IgD-negative memory B cell (primary cell): ENCODE results near the gene AATF. TPM values are rescaled to one million over a fixed set of nuclear protein-coding genes. Genes with fewer than 3 reads are reported as not detected.
A peak's percentile ranks its signal among the peaks of the same experiment; 100 is the strongest.

Experiments
- H3K27ac Mint-ChIP-seq, 3 donors: one replicate each; pipeline ENCODE4 v1.8.0; 2020 to 2022; ENCODE audit warnings: mild to moderate bottlenecking in 3 of 3, mixed read lengths in 3 of 3, moderate library complexity in 1 of 3
- H3K27me3 Mint-ChIP-seq: one replicate; pipeline ENCODE4 v1.8.0; 2021; ENCODE audit warnings: mixed read lengths
- H3K36me3 Mint-ChIP-seq: one replicate; pipeline ENCODE4 v1.8.0; 2020; ENCODE audit warnings: mild to moderate bottlenecking, mixed read lengths
- H3K4me1 Mint-ChIP-seq, 3 donors: one replicate each; pipeline ENCODE4 v1.8.0; 2020 to 2022; ENCODE audit warnings: mixed read lengths in 3 of 3, mild to moderate bottlenecking in 1 of 3
- H3K4me3 Mint-ChIP-seq, 4 donors: one replicate each; pipeline ENCODE4 v1.8.0; 2020 to 2022; ENCODE audit warnings: mild to moderate bottlenecking in 4 of 4, mixed read lengths in 4 of 4, moderate library complexity in 3 of 4
- H3K9me3 Mint-ChIP-seq, 3 donors: one replicate each; pipeline ENCODE4 v1.8.0; 2020 to 2021; ENCODE audit warnings: mixed read lengths in 3 of 3, mild to moderate bottlenecking in 1 of 3
- polyA plus RNA-seq: library from polyadenylated mRNA; unstranded; fragments of 300-500 nt; fragmentation: Illumina TruSeq; gene quantifications from one replicate; pipeline ENCODE4 v1.2.3, GENCODE V29; 2021

AATF gene
- polyA plus RNA-seq, 1 donor from 2014 or later: 98.0 TPM

GRCh38 chr17:36972905-36973304 lies 24.2 kb downstream of the AATF start:
- Mint-ChIP-seq H3K27me3 (no peaks in the 10 kb centered on the region), H3K9me3 (no peaks in the 10 kb centered on the region), H3K36me3 (peaks cover 5% of the 10 kb centered on the region), H3K4me1 (peaks cover 12 to 30% (median 26%) of the 10 kb centered on the region in 3 donors), H3K27ac (no peak overlapping the region), H3K4me3 (no peak overlapping the region)

DNA sequence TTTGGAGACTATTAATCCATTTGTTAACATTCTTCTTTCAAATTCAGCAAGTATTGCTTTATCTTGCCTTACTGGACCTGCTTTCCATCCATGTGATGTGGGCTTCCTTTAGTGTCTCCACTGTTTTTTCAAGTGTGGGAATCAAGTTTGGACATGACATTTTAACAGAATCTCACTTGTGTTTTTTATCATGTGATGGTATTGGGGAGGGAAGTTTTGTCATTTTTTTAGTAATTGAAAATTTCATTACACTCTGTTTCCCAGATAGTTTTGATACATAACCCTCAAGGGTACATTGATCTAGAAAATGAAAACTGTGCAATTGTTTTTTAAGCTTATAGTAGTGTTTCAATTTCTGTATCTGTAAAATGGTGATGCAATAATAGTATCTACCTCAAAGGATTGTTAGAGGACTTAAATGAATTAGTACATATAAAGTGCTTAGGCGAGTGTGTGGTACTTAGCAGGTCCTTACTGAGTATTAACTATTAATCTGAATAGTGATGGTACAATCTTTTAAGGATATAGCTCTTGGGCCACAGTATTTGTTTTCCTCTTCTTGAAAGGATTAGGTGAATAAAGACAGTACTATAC lies 27.3 kb downstream of the AATF start:
- no peak overlapping the region for H3K4me3 Mint-ChIP-seq
- H3K4me1 Mint-ChIP-seq: peaks cover 24 to 50% (median 45%) of the 10 kb centered on the region in 3 donors
- peak overlapping the region in 1 of 3 donors; percentile 4 for H3K27ac Mint-ChIP-seq
- H3K9me3 Mint-ChIP-seq: no peaks in the 10 kb centered on the region
- H3K36me3 Mint-ChIP-seq: peaks cover 7% of the 10 kb centered on the region
- H3K27me3 Mint-ChIP-seq: no peaks in the 10 kb centered on the region

DNA sequence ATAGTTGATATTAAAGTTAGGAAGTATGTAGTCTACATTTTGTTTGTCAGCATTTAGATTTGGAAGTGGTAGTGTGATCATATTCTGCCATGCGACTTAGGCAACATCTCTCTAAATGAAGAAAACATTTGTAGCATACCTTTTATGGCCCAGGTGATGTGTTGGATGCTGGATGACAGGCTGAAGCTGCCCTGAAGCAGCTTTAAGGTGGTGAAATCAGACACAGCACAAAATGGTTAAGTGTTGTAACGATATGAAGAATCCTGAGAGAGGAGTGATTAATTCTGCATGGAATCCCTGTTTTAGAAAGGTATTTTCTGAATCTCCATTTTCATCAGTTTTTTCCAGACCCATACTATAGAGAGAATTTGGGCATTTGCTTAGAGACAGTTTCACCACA lies 28.3 kb downstream of the AATF start:
- Mint-ChIP-seq H3K4me3 (no peak overlapping the region), H3K4me1 (peaks cover 31 to 58% (median 45%) of the 10 kb centered on the region in 3 donors), H3K27me3 (no peaks in the 10 kb centered on the region), H3K9me3 (no peaks in the 10 kb centered on the region), H3K36me3 (peaks cover 14% of the 10 kb centered on the region), H3K27ac (no peak overlapping the region)

GRCh38 chr17:36977568-36977967 lies 28.8 kb downstream of the AATF start:
- no peaks in the 10 kb centered on the region for H3K27me3 Mint-ChIP-seq
- H3K4me1 Mint-ChIP-seq: peaks cover 33 to 57% (median 42%) of the 10 kb centered on the region in 3 donors

GRCh38 chr17:36978810-36979564 lies 30.2 kb downstream of the AATF start:
- peaks cover 17% of the 10 kb centered on the region for H3K36me3 Mint-ChIP-seq
- H3K4me3 Mint-ChIP-seq: no peak overlapping the region
- H3K27ac Mint-ChIP-seq: peak overlapping the region in 2 of 3 donors; percentile 33 to 34
- peaks cover 34 to 56% (median 38%) of the 10 kb centered on the region in 3 donors for H3K4me1 Mint-ChIP-seq
- no peaks in the 10 kb centered on the region for H3K9me3 Mint-ChIP-seq
- H3K27me3 Mint-ChIP-seq: no peaks in the 10 kb centered on the region

More at GRCh38 chr17:36977568-36977967, 28.8 kb downstream of the AATF start:
- Mint-ChIP-seq H3K4me3 (no peak overlapping the region), H3K9me3 (no peaks in the 10 kb centered on the region), H3K27ac (no peak overlapping the region), H3K36me3 (peaks cover 16% of the 10 kb centered on the region)

DNA sequence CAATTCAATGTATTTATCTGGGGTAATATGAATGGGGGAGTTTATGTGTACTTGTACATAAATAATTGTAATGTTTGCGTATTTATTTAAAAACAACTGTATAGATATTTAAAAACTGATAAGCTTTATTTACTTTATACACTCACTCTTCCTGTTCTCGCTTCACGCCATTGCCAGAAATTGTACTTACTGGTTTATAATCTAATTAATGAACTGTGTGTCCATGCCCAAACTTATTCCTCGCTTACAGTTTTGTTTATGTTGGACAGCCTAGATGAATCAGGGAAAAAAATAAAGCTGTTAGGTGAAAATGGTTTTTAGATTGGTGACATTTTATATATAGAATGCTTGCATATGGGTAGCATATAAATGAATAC lies 30.8 kb downstream of the AATF start:
- H3K27ac Mint-ChIP-seq: peak overlapping the region in 1 of 3 donors; percentile 33
- peaks cover 37 to 61% (median 38%) of the 10 kb centered on the region in 3 donors for H3K4me1 Mint-ChIP-seq
- no peaks in the 10 kb centered on the region for H3K9me3 Mint-ChIP-seq
- peaks cover 20% of the 10 kb centered on the region for H3K36me3 Mint-ChIP-seq
- no peaks in the 10 kb centered on the region for H3K27me3 Mint-ChIP-seq
- H3K4me3 Mint-ChIP-seq: no peak overlapping the region

GRCh38 chr17:36980280-36980761 lies 31.6 kb downstream of the AATF start:
- H3K36me3 Mint-ChIP-seq: peaks cover 20% of the 10 kb centered on the region
- H3K9me3 Mint-ChIP-seq: no peaks in the 10 kb centered on the region
- no peaks in the 10 kb centered on the region for H3K27me3 Mint-ChIP-seq
- no peak overlapping the region for H3K4me3 Mint-ChIP-seq
- peaks cover 37 to 53% (median 38%) of the 10 kb centered on the region in 3 donors for H3K4me1 Mint-ChIP-seq
- H3K27ac Mint-ChIP-seq: no peak overlapping the region

GRCh38 chr17:36983618-36984017 lies 34.9 kb downstream of the AATF start:
- peaks cover 23 to 34% (median 24%) of the 10 kb centered on the region in 3 donors for H3K4me1 Mint-ChIP-seq
- peaks cover 17% of the 10 kb centered on the region for H3K36me3 Mint-ChIP-seq
- H3K9me3 Mint-ChIP-seq: no peaks in the 10 kb centered on the region
- H3K4me3 Mint-ChIP-seq: no peak overlapping the region
- no peaks in the 10 kb centered on the region for H3K27me3 Mint-ChIP-seq
- no peak overlapping the region for H3K27ac Mint-ChIP-seq

DNA sequence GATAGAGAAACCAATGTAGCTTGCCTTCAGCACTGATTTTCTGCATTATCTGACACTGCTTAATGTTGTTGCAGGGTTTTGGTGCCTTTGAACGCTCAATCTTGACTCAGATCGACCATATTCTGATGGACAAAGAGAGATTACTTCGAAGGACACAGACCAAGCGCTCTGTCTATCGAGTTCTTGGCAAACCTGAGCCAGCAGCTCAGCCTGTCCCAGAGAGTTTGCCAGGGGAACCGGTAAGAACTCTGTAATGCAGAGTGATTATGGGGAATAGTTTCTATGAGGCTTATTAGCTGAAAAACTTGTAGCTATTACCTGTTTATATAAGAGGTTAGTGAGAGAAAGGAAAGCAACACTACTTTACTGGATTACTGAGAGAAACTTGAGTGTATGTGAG lies 40.4 kb downstream of the AATF start:
- Mint-ChIP-seq H3K4me1 (peaks cover 0 to 3% (median 3%) of the 10 kb centered on the region in 3 donors), H3K27ac (no peak overlapping the region)

GRCh38 chr17:36992701-36993100 lies 43.9 kb downstream of the AATF start:
- Mint-ChIP-seq H3K27me3 (no peaks in the 10 kb centered on the region), H3K4me1 (no peaks in the 10 kb centered on the region), H3K4me3 (no peak overlapping the region), H3K36me3 (peaks cover 15% of the 10 kb centered on the region), H3K9me3 (no peaks in the 10 kb centered on the region), H3K27ac (no peak overlapping the region)

More for the DNA sequence above, 40.4 kb downstream of the AATF start:
- H3K9me3 Mint-ChIP-seq: no peaks in the 10 kb centered on the region
- H3K27me3 Mint-ChIP-seq: no peaks in the 10 kb centered on the region
- H3K4me3 Mint-ChIP-seq: no peak overlapping the region
- peaks cover 6% of the 10 kb centered on the region for H3K36me3 Mint-ChIP-seq

DNA sequence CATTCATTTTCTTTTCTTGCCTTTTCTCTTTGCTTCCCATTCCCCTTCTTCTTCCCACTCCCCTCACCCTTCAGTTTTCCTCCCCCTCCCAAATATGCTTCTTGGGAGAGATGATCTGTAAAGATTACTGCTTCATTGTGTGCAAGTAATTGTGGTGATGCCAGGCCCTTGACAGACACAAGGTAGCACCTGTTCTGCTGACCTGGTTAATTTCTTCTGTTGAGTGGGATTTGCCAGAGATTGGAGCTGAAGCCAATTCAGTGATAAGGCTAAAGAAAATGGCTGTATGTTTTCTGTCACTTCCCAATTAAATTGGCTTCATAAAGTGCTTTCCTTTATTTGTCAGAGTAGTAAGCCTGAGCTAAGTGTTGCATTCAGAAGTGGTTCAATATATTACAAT lies 44.5 kb downstream of the AATF start:
- no peaks in the 10 kb centered on the region for H3K9me3 Mint-ChIP-seq
- no peak overlapping the region for H3K4me3 Mint-ChIP-seq
- H3K36me3 Mint-ChIP-seq: peaks cover 15% of the 10 kb centered on the region
- H3K27me3 Mint-ChIP-seq: no peaks in the 10 kb centered on the region
- no peak overlapping the region for H3K27ac Mint-ChIP-seq
- no peaks in the 10 kb centered on the region for H3K4me1 Mint-ChIP-seq

- no peaks in the 10 kb centered on the region for H3K4me1 Mint-ChIP-seq
- H3K4me3 Mint-ChIP-seq: no peak overlapping the region
- peaks cover 0 to under 1% (median under 1%) of the 10 kb centered on the region in 3 donors for H3K9me3 Mint-ChIP-seq
- no peaks in the 10 kb centered on the region for H3K27me3 Mint-ChIP-seq
- peaks cover 14% of the 10 kb centered on the region for H3K36me3 Mint-ChIP-seq
- no peak overlapping the region for H3K27ac Mint-ChIP-seq
These were observed 45.7 kb downstream of the AATF start for GRCh38 chr17:36994438-36994837.

DNA sequence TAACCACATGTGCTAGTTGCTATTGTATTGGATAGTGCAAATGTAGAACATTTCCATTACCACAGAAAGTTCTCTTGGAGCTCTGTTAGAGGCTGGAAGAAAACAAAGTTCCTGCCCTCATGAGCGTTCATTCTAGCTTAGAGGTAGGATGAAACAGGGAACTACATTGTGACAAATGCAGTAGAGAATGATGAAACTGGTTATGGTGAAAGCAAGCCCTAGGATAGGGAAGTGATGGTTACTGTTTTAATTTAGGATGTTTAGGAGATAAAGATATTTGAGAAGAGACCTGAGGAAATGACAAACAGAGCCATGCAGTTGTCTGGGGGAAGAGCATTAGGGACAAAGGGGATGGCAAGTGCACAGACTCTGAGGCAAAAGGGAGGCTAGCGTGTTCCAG lies 50.7 kb downstream of the AATF start:
- Mint-ChIP-seq H3K27me3 (no peaks in the 10 kb centered on the region), H3K36me3 (peaks cover 31% of the 10 kb centered on the region), H3K4me1 (peaks cover 2 to 15% (median 5%) of the 10 kb centered on the region in 3 donors), H3K4me3 (peak overlapping the region in 1 of 4 donors; percentile 9), H3K27ac (no peak overlapping the region), H3K9me3 (peaks cover 0 to 14% (median 6%) of the 10 kb centered on the region in 3 donors)

DNA sequence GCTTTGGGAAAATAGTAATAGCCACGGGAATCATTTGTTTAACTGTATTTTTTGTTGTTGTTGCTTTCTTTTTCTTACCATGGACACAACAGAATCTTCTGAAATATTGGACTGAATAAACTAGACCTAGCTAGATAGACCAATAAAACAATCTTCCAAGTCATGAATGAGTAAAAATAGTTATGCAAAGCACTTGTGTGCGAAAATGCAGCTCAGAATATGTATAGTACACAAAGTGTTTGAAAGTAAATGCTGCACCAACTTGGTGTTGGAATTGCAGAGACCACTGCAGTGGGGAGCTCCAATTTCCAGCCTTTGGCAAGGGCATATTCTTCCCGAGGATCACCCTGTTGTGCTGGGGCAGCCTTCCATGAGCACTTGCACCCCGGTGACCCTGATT lies 68.0 kb downstream of the AATF start:
- Mint-ChIP-seq H3K4me3 (no peak overlapping the region), H3K27me3 (no peaks in the 10 kb centered on the region), H3K9me3 (no peaks in the 10 kb centered on the region), H3K27ac (peak overlapping the region in 1 of 3 donors; percentile 45), H3K4me1 (peaks cover 0 to 7% (median 2%) of the 10 kb centered on the region in 3 donors), H3K36me3 (peaks cover 13% of the 10 kb centered on the region)

DNA sequence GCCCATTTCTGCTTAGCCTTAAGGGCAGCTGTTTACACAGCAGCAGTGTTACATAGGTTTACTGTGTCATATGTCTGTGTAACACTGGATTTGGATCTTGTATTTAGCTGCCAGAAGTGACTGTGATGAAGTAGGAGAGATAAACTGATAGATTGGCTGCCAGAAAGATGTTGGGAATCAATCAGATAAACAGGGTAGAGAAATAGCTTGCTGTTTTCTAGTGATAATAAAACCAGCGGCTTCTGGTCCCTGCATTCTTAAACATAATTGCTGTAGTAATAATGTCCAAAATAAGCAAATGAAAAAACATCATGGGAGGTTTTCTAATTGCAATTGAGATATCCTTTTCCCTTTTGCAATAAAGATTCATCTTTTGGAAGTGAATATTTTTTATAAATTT lies 68.7 kb downstream of the AATF start:
- H3K4me3 Mint-ChIP-seq: no peak overlapping the region
- H3K36me3 Mint-ChIP-seq: peaks cover 11% of the 10 kb centered on the region
- no peaks in the 10 kb centered on the region for H3K9me3 Mint-ChIP-seq
- no peak overlapping the region for H3K27ac Mint-ChIP-seq
- no peaks in the 10 kb centered on the region for H3K27me3 Mint-ChIP-seq
- H3K4me1 Mint-ChIP-seq: peaks cover 0 to 7% (median 2%) of the 10 kb centered on the region in 3 donors
